Bronchus fibroblast of lung (primary cell): ENCODE data around the gene DHRS13. TPM values are rescaled to one million over a fixed set of nuclear protein-coding genes. Genes with fewer than 3 reads are reported as not detected.

Source experiments
- total RNA-seq: library from RNA; depleted of rRNA; stranded (reverse); fragments of >200 nt; gene quantifications from 2 replicates; pipeline ENCODE4 v1.2.3, GENCODE V29; 2015

DHRS13 gene, protein sequence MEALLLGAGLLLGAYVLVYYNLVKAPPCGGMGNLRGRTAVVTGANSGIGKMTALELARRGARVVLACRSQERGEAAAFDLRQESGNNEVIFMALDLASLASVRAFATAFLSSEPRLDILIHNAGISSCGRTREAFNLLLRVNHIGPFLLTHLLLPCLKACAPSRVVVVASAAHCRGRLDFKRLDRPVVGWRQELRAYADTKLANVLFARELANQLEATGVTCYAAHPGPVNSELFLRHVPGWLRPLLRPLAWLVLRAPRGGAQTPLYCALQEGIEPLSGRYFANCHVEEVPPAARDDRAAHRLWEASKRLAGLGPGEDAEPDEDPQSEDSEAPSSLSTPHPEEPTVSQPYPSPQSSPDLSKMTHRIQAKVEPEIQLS
- total RNA-seq: 2.1 and 5.0 TPM in 2 replicates

DNA sequence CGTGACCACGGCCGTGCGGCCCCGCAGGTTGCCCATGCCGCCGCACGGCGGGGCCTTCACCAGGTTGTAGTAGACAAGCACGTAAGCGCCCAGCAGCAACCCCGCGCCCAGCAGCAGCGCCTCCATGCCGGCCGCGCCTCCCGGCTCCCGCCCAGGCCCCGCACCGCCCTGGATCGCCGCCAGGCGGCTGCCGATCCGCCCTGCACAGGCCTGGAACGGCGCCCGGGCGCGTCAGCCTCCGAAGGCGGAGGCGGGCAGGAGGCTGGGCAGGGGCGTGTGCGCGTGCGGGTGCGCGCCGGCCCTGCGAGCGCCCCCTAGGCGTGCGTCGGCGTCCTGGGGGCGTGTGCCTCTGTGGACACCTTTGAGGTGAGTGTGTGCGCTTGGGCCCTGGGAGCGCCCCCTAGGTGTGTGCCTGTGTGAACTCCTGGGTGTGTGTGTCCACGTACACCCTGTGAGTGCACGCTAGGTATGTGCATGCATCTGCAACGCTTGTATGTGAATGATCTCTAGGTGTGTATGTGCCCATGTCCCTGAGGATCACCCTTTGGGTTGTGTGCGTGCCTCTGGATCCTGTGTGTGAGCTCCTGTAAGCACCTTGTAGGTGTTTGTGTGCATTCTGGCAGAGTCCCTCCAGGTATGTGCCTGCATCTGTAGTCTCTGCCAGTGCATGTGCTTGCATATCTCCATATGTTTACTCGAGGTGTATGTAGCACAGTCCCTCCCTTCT lies at the start of gene DHRS13:
Gene DHRS13, minus strand, starts transcription at position 261 of the 727 bp plus-strand sequence. Its CDS starts 135 bp downstream, at position 126.

DNA sequence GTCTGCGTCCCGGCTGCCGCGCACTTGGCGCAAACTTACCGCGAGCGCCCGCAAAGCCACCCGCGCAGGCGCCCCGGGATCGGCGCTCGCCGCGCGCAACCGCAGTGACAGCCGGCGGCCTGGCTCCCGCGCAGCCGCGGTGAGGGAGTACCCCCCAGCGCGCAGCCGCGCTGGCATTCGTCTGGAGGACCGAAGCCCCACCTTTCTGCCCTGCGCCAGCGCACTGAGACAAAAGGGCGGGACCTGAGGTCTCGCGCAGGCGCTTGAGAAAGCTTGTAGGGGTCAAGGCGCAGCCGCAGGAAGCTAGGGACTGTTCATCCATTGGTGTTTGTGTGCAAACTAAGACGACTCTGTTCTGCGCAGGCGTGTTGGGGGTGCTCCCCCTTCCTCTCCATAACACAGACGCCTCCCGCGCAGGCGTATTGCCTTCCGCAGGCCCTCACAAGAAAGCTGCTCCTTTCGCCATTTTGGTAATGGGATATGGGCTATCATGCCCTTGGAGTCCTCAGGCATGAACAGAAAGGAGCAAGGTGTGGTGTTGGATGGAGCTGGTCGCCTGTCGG lies 48.6 kb upstream of the DHRS13 start, which contains the start of gene PHF12:
Gene PHF12, minus strand, starts transcription at position 91 of the 563 bp plus-strand sequence. CDS start 558 bp downstream, outside the sequence.

DNA sequence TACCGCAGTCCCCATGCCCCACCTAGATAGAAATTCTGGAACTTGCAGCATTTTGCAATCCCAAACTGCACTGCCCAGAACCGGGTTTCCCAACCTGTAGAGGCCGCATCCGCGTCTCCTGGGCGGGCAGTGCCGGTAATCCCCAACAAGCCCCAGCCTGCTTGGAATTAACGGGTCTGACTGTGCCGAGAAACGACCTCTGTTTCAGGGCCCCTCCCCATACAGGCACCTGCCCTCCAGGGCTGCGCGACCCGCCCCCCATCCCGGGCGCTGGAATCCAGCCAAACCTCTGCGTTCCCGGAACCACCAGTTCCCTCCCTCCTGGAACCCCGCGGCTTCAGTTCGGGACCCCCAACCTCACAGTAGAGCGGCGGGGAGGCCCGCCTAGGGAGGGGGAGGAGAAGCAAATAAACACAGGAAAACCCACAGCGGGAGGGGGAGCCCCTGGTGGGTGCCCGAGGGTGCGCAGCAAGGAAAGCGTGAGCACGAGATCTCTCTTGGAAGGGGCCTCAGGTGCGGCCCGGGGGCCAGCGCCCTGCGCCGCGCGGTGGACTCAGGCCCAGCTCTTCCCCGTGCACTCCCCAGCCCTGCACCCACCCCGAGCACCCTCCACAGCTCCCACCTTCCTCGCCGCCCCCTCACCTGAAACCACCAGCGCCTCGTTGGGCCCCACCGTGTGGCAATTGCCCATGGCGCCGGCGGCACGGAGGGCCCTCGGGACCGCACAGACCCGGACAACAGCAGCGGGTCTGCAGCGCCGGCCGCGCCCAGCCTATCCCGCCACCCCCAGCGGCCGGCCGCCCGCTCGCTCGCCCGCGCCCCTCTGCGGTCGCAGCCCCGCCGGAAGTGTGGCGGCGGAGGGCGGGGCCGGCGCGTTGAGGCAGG lies 5.8 kb downstream of the DHRS13 start, which contains the start of gene FLOT2:
Gene FLOT2, minus strand, starts transcription at position 850 of the 885 bp plus-strand sequence. Its CDS starts 159 bp downstream, at position 691.

DNA sequence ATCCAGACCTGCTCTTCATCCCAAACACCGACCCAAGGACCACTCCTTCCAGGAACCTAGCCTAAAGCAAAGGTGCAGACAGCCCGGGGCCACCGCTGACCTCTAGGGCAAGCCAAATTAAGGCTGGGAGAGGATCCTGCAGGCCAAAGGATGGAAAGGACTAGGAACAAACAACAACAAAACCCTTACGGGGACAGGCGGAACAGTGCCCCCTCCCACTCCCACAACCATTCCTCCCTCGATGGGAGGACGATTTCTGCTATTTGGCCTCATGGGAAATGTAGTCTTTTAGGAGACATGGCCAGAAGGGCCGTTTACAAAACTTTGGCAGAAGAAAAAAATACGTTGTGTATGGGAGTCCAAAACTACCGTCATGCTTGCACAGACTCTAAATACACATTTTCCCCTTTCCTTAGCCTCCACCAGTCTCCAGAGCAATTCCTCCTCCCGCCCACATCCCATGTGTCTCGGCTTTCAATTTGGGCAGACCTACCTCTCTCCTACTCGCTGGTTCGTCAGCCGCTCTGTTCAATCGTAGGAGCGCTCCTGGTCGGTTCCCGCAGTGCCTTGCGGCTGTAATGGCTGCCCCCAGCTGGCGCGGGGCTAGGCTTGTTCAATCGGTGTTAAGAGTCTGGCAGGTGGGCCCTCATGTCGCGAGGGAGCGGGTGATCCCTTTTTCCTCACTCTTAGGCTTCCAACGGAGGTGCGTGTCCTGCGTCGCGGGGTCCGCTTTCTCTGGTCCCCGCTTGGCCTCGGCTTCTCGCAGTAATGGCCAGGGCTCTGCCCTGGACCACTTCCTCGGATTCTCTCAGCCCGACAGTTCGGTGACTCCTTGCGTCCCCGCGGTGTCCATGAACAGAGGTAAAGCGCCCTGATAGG lies 48.2 kb downstream of the DHRS13 start, which contains the start of gene ERAL1:
Gene ERAL1, plus strand, starts transcription at position 560 of the 879 bp plus-strand sequence. Its CDS starts 19 bp downstream, at position 579.

Other genes with a start within 250 kb of the DHRS13 start
- 46.9 and 55.2 TPM in 2 replicates for gene SDF2, start 241.2 kb downstream of the DHRS13 start, total RNA-seq
- gene SUPT6H, start 240.9 kb downstream of the DHRS13 start, total RNA-seq: 17.8 and 18.5 TPM in 2 replicates
- 1.8 and 2.9 TPM in 2 replicates for gene PROCA1, start 191.2 kb downstream of the DHRS13 start, total RNA-seq
- 371 and 405 TPM in 2 replicates for gene RAB34, start 185.2 kb downstream of the DHRS13 start, total RNA-seq
- 615 and 663 TPM in 2 replicates for gene RPL23A, start 183.1 kb downstream of the DHRS13 start, total RNA-seq
- gene TLCD1, start 176.8 kb downstream of the DHRS13 start, total RNA-seq: 16.8 and 20.0 TPM in 2 replicates
- gene NEK8, start 174.3 kb downstream of the DHRS13 start, total RNA-seq: 2.1 and 2.9 TPM in 2 replicates
- 38.3 and 38.7 TPM in 2 replicates for gene TRAF4, start 159.1 kb downstream of the DHRS13 start, total RNA-seq
- gene FAM222B, start 60.3 kb downstream of the DHRS13 start, total RNA-seq: 10.9 and 11.6 TPM in 2 replicates
- 80.0 and 94.8 TPM in 2 replicates for gene ERAL1, start 48.1 kb downstream of the DHRS13 start, total RNA-seq
- 45.0 and 45.7 TPM in 2 replicates for gene FLOT2, start 5.3 kb downstream of the DHRS13 start, total RNA-seq
- 20.5 and 24.7 TPM in 2 replicates for gene PHF12, start 48.4 kb upstream of the DHRS13 start, total RNA-seq
- gene SEZ6, start 103.0 kb upstream of the DHRS13 start, total RNA-seq: not detected in 2 replicates
- 0.74 TPM in 1 of 2 replicates, not detected in the other for gene PIPOX, start 140.1 kb upstream of the DHRS13 start, total RNA-seq